PC-9 (cell line): ENCODE measurements around the gene L3MBTL1. TPM values are rescaled to one million over a fixed set of nuclear protein-coding genes. Genes with fewer than 3 reads are reported as not detected.

Source experiments
- BruUV-seq: library from RNA; stranded (reverse); fragments of 400-500 nt; replicated peaks from 2 replicates; lab custom pipeline; 2021; lab: Mats Ljungman, UMichigan
- CTCF ChIA-PET: fragments of 300-600 bp; sonication (Branson Sonifier 250); formaldehyde crosslinking; loops from one replicate; lab custom pipeline; 2022; ENCODE audit warnings: antibody characterized with exemption; lab: Charles Lee
- POLR2A ChIA-PET: fragments of 300-600 bp; sonication (Branson Sonifier 250); formaldehyde crosslinking; loops from one replicate; lab custom pipeline; 2022; ENCODE audit warnings: antibody characterized with exemption; ENCODE audit not compliant: unreplicated experiment; lab: Charles Lee
- DNase-seq, 2 experiments: peaks; one replicate each; pipeline versions ENCODE4 v3.0.0 to v3.0.0-alpha.2; 2015 to 2022; ENCODE audit warnings: mixed read lengths in 1 of 2
- H2AFZ ChIP-seq: fragments of 200-600 bp; sonication (generic); 2 replicates; pipeline ENCODE4 v1.8.1; 2017; ENCODE audit warnings: antibody characterized with exemption
- H3F3A ChIP-seq: fragments of 200-600 bp; sonication (generic); 2 replicates; pipeline ENCODE4 v1.8.1; 2017; ENCODE audit warnings: antibody characterized with exemption, mild to moderate bottlenecking, low read depth; ENCODE audit not compliant: insufficient read depth
- H3K27ac ChIP-seq: fragments of 200-600 bp; sonication (generic); 2 replicates; pipeline ENCODE4 v1.6.1; 2016; ENCODE audit warnings: mixed run types
- H3K27me3 ChIP-seq: fragments of 200-600 bp; sonication (generic); 2 replicates; pipeline ENCODE4 v1.6.1; 2016; ENCODE audit warnings: low read depth, mixed run types; ENCODE audit not compliant: insufficient read depth
- H3K36me3 ChIP-seq: fragments of 200-600 bp; sonication (generic); 2 replicates; pipeline ENCODE4 v1.6.1; 2016; ENCODE audit warnings: low read depth, mixed run types
- H3K4me1 ChIP-seq: fragments of 200-600 bp; sonication (generic); replicated peaks from 2 replicates; pipeline ENCODE4 v1.6.1; 2016; ENCODE audit warnings: mixed run types; ENCODE audit not compliant: insufficient read depth
- H3K4me2 ChIP-seq: fragments of 200-600 bp; sonication (generic); 2 replicates; pipeline ENCODE4 v1.6.1; 2017; ENCODE audit warnings: mixed run types
- H3K4me3 ChIP-seq: fragments of 200-600 bp; sonication (generic); 2 replicates; pipeline ENCODE4 v1.6.1; 2016; ENCODE audit warnings: mixed run types
- H3K79me2 ChIP-seq: fragments of 200-600 bp; sonication (generic); 2 replicates; pipeline ENCODE4 v1.6.1; 2017; ENCODE audit warnings: low read depth, mixed run types
- H3K9me2 ChIP-seq: fragments of 200-600 bp; sonication (generic); 2 replicates; pipeline ENCODE4 v1.8.1; 2017; ENCODE audit warnings: mild to moderate bottlenecking; ENCODE audit not compliant: insufficient read depth
- H3K9me3 ChIP-seq: fragments of 200-600 bp; sonication (generic); 2 replicates; pipeline ENCODE4 v1.8.1; 2016; ENCODE audit warnings: low read depth; ENCODE audit not compliant: insufficient read depth
- H4K20me1 ChIP-seq: fragments of 200-600 bp; sonication (generic); 2 replicates; pipeline ENCODE4 v1.8.1; 2017; ENCODE audit not compliant: insufficient read depth
- CTCF ChIP-seq: fragments of 200-600 bp; sonication (generic); conservative IDR thresholded peaks from 2 replicates; pipeline ENCODE4 v1.6.1; 2017; ENCODE audit warnings: mixed run types, antibody characterized with exemption, mild to moderate bottlenecking, moderate library complexity
- EZH2 ChIP-seq: fragments of 200-600 bp; sonication (generic); IDR thresholded peaks from 2 replicates; pipeline ENCODE4 v1.8.0; 2017; ENCODE audit warnings: antibody characterized with exemption, low read depth
- intact Hi-C: fragments of 100-400 bp; cut with micrococcal nuclease; formaldehyde crosslinking; loops from one replicate; pipeline ENCODE4 v1.10.0; 2022; ENCODE audit not compliant: unreplicated experiment
- total RNA-seq: library from RNA; stranded (reverse); gene quantifications from 2 replicates; pipeline ENCODE4 v1.2.3, GENCODE V29; 2021

Gene L3MBTL1
- total RNA-seq, 1 experiment from 2014 or later = 34.9 TPM

DNA sequence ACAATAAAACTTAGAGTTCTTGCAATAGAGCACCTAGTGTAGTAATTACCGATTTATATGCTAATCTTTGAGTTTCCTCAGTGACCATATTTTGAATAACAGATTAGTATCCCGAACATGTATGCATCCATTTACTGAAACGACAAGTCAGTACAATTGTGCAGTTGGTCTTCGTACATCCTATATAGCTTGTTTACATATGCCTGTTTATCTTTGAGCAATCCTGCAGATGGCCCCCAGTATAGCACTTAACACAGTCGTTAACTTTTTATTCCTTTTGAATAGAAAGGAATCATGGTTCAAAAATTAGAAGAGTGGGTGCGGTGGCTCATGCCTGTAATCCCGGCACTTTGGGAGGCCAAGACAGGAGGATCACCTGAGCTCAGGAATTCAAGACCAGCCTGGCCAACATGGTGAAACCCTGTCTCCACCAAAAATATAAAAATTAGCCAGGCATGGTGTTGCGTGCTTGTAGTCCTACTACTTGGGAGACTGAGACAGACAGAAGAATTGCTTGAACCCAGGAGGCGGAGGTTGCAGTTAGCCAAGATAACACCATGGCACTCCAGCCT lies 43.2 kb upstream of the L3MBTL1 start:
- Histone ChIP-seq H3K79me2 (peaks cover 37% of the 10 kb centered on the region), H3K36me3 (peaks cover 61% of the 10 kb centered on the region), H3K4me2 (no peak overlapping the region), H3K4me3 (no peak overlapping the region), H3K9me3 (no peaks in the 10 kb centered on the region), H3K4me1 (peaks cover 6% of the 10 kb centered on the region), H3K9me2 (no peaks in the 10 kb centered on the region), H3F3A (peaks cover 84% of the 10 kb centered on the region), H3K27me3 (no peaks in the 10 kb centered on the region), H2AFZ (no peak overlapping the region), H3K27ac (no peak overlapping the region), H4K20me1 (peaks cover 69% of the 10 kb centered on the region)
- no peak for DNase-seq
- intact Hi-C loops = no loop called here
- TF ChIP-seq EZH2 (no peak), CTCF (no peak)
- no TSS peak for BruUV-seq
- POLR2A ChIA-PET = interaction anchor here (0.6 kb wide), 1 partner anchor 10 kb away, joined by 3 read pairs; no protein-coding TSS in a partner anchor
- CTCF ChIA-PET = no interaction called here

DNA sequence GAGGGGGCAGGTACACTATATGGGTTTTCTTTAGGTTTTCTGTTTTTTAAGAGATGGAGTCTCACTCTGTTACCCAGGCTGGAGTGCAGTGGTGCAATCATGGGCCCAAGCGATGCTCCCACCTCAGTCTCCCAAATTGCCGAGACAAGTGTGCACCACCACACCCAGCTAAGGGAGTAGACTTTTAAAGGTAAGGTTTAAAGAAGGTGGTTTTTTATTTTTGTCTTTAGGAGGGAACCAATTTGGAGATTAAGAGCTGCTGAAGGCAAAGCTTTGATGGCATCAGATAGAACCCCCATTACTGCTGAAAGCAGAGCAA lies 41.9 kb upstream of the L3MBTL1 start:
- Histone ChIP-seq H3K9me2 (no peaks in the 10 kb centered on the region), H3K36me3 (peaks cover 48% of the 10 kb centered on the region), H3K4me3 (no peak overlapping the region), H3K4me2 (no peak overlapping the region), H3K27ac (no peak overlapping the region), H4K20me1 (peaks cover 56% of the 10 kb centered on the region), H3F3A (peaks cover 78% of the 10 kb centered on the region), H3K79me2 (peaks cover 24% of the 10 kb centered on the region), H3K27me3 (no peaks in the 10 kb centered on the region), H3K4me1 (no peaks in the 10 kb centered on the region), H2AFZ (no peak overlapping the region), H3K9me3 (no peaks in the 10 kb centered on the region)
- intact Hi-C loops = no loop called here
- BruUV-seq = no TSS peak
- TF ChIP-seq EZH2 (no peak), CTCF (no peak)
- DNase-seq = no peak
- ChIA-PET POLR2A (interaction anchor here (0.6 kb wide), 1 partner anchor 60 kb away, joined by 12 read pairs; no protein-coding TSS in a partner anchor), CTCF (interaction anchor here (1.4 kb wide), 1 partner anchor 17 kb away, joined by 6 read pairs; no protein-coding TSS in a partner anchor)

DNA sequence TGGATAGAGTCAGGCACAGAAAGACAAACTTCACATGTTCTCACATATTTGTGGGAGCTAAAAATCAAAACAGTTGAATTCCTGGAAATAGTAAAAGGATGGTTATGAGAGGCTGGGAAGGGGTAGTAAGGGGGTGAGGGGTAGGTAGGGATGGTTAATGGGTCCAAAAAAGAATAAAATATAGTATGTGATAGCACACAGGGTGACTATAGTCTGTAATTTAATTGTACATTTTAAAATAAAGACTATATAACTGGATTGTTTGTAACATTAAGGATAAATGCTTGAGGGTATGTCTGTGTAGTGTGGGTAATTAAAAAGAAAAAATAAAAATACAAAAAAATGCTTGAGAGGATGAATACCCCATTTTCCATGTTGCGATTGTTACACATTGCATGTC lies 39.9 kb upstream of the L3MBTL1 start:
- ChIA-PET POLR2A (no interaction called here), CTCF (no interaction called here)
- H3K36me3 ChIP-seq = peaks cover 30% of the 10 kb centered on the region
- no peaks in the 10 kb centered on the region for H3K4me1 ChIP-seq
- no peak for DNase-seq
- H3K4me3 ChIP-seq = no peak overlapping the region
- peaks cover 67% of the 10 kb centered on the region for H3F3A ChIP-seq
- H3K9me3 ChIP-seq = no peaks in the 10 kb centered on the region
- no peak overlapping the region for H3K4me2 ChIP-seq
- H4K20me1 ChIP-seq = peaks cover 42% of the 10 kb centered on the region
- no TSS peak for BruUV-seq
- 0 out of 2 replicates have a peak, but pooled peaks cover 7% of the 10 kb centered on the region for H3K79me2 ChIP-seq
- intact Hi-C loops = no loop called here
- H3K27ac ChIP-seq = no peak overlapping the region
- H3K9me2 ChIP-seq = no peaks in the 10 kb centered on the region
- H2AFZ ChIP-seq = no peak overlapping the region
- TF ChIP-seq CTCF (no peak), EZH2 (no peak)
- H3K27me3 ChIP-seq = no peaks in the 10 kb centered on the region
